HFFc6 (cell line): ENCODE measurements around the gene MT1HL1. TPM values are rescaled to one million over a fixed set of nuclear protein-coding genes. Genes with fewer than 3 reads are reported as not detected.

Source experiments
- DNase-seq: peaks from one replicate; pipeline ENCODE4 v3.0.0-alpha.2; 2018
- H3K27ac Mint-ChIP-seq: 2 replicates; pipeline ENCODE4 v1.8.0; 2020; ENCODE audit warnings: mild to moderate bottlenecking, mixed read lengths
- H3K27me3 Mint-ChIP-seq: 2 replicates; pipeline ENCODE4 v1.8.0; 2021; ENCODE audit warnings: mild to moderate bottlenecking, moderate library complexity, mixed read lengths; ENCODE audit not compliant: insufficient read depth
- H3K36me3 Mint-ChIP-seq: 2 replicates; pipeline ENCODE4 v1.8.0; 2021; ENCODE audit warnings: low read depth, mixed read lengths
- H3K4me1 Mint-ChIP-seq: 2 replicates; pipeline ENCODE4 v1.8.0; 2020; ENCODE audit warnings: low read depth, mixed read lengths
- H3K4me3 Mint-ChIP-seq: 2 replicates; pipeline ENCODE4 v1.8.0; 2020; ENCODE audit warnings: mild to moderate bottlenecking, moderate library complexity, mixed read lengths
- H3K9me3 Mint-ChIP-seq: 2 replicates; pipeline ENCODE4 v1.8.0; 2020; ENCODE audit warnings: mild to moderate bottlenecking, mixed read lengths
- CTCF ChIP-seq: fragments of 200-600 bp; sonication (generic); IDR thresholded peaks from 2 replicates; pipeline ENCODE4 v1.5.0; 2021; ENCODE audit warnings: antibody characterized with exemption, mild to moderate bottlenecking
- total RNA-seq, 6 experiments: library from RNA; stranded (reverse); fragmentation: NEBNext Ultra II Directional; extraction: Animal tissue kit (Norgen Biotek cat#: 25700); gene quantifications; 2 replicates in 1 of 6; 3 replicates in 5 of 6; pipeline ENCODE4 v1.2.3, GENCODE V29; 2021

Gene MT1HL1
- total RNA-seq, 6 experiments from 2014 or later, result not detected

GRCh38 chr1:236957235-236957634, 47.0 kb downstream of the MT1HL1 start:
- peaks cover 29% of the 10 kb centered on the region for H3K9me3 Mint-ChIP-seq
- no peak for DNase-seq
- H3K36me3 Mint-ChIP-seq, result peaks cover 9% of the 10 kb centered on the region
- H3K4me3 Mint-ChIP-seq, result no peak overlapping the region
- no peaks in the 10 kb centered on the region for H3K4me1 Mint-ChIP-seq
- no peak for TF ChIP-seq CTCF
- H3K27me3 Mint-ChIP-seq, result no peaks in the 10 kb centered on the region; the same call in 1 of the 2 replicates
- H3K27ac Mint-ChIP-seq, result no peak overlapping the region

Other genes starting within 250 kb of the MT1HL1 start
- 10 to 100 TPM; 34.0 to 39.2 (median 36.0) TPM for gene MTR, start 209.1 kb downstream of the MT1HL1 start, total RNA-seq
- under 1 TPM in 2 of 6 experiments, not detected in 4; 0.05 to 0.17 TPM for gene RYR2, start 37.7 kb upstream of the MT1HL1 start, total RNA-seq